Body of pancreas (tissue), 4 donors: ENCODE measurements around the gene ANKRD39. TPM values are rescaled to one million over a fixed set of nuclear protein-coding genes. Genes with fewer than 3 reads are reported as not detected.
"Not testable (repeated sequence)": the region's sequence is repeated elsewhere in the genome, so short reads cannot be mapped to it uniquely, and the experiment has no call there.

Experiments used
- ATAC-seq: fragments of 150-250 bp; one replicate; pipeline ENCODE4 v1.9.1; 2016
- DNase-seq, 4 donors: peaks; one replicate each; pipeline ENCODE4 v3.0.0-alpha.2; 2019
- H3K27ac ChIP-seq, 4 donors: fragments of 200-600 bp; sonication (generic); 1 replicate in 3 of 4; 2 replicates in 1 of 4; pipeline versions ENCODE4 v1.5.1 to v1.6.1; 2016 to 2019; ENCODE audit warnings: mild to moderate bottlenecking in 1 of 4, mixed read lengths in 1 of 4, moderate library complexity in 1 of 4
- H3K27me3 ChIP-seq, 2 donors: fragments of 200-600 bp; sonication (generic); one replicate each; pipeline ENCODE4 v1.6.0; 2016; ENCODE audit warnings: mild to moderate bottlenecking in 1 of 2
- H3K36me3 ChIP-seq, 2 donors: fragments of 200-600 bp; sonication (generic); replicated peaks in 1 of 2; 2 replicates each; pipeline ENCODE4 v1.5.1; 2016; ENCODE audit warnings: low read depth in 2 of 2; ENCODE audit not compliant: insufficient read depth in 1 of 2
- H3K4me1 ChIP-seq: fragments of 200-600 bp; sonication (generic); one replicate; pipeline ENCODE4 v1.6.0; 2016
- H3K4me3 ChIP-seq, 2 donors: fragments of 200-600 bp; sonication (generic); 1 replicate in 1 of 2; 2 replicates in 1 of 2; pipeline ENCODE4 v1.5.1; 2016 to 2019
- H3K9me3 ChIP-seq, 3 donors: fragments of 200-600 bp; sonication (generic); 1 replicate in 2 of 3; 2 replicates in 1 of 3; pipeline ENCODE4 v1.5.1; 2016
- POLR2A ChIP-seq, 3 donors: fragments of 450-650 bp; IDR thresholded peaks; one replicate each; pipeline ENCODE4 v1.6.1; 2016; ENCODE audit warnings: antibody characterized with exemption in 3 of 3, mild to moderate bottlenecking in 2 of 3
- WGBS, 2 donors: methylation state at CpG; one replicate each; pipeline ENCODE4 v1.1.5; 2017; 5-methylcytosine and 5-hydroxymethylcytosine counted together
- intact Hi-C: fragments of 100-400 bp; cut with DNase I; formaldehyde crosslinking; loops from one replicate; pipeline ENCODE4 v1.15.1; 2023
- total RNA-seq, 2 donors: library from RNA; depleted of rRNA; stranded (reverse); fragments of >200 nt; gene quantifications; one replicate each; pipeline ENCODE4 v1.1.0, GENCODE V29; 2016
- TF ChIP-seq, protein P1 (sequence below), 7 experiments: fragments of 450-650 bp in 4 of 7; fragments of 200-600 bp in 3 of 7; sonication (generic) in 3 of 7; IDR thresholded peaks; one replicate each; pipeline ENCODE4 v1.5.1; 2016 to 2019; ENCODE audit warnings: antibody characterized with exemption in 7 of 7

The ANKRD39 gene
- total RNA-seq, 2 donors from 2014 or later = 2.3 to 14.3 TPM

GRCh38 chr2:96891591-96892333 is 33.9 kb upstream of the ANKRD39 start:
- 75 to 83% methylated on average over 6 to 11 of the region's 11 CpGs for WGBS, 2 donors
- ATAC-seq = no peak
- intact Hi-C loops = no loop called here
- DNase-seq = peak in 1 of 4 donors; percentile 78
- no peaks in the 10 kb centered on the region for H3K9me3 ChIP-seq
- no peak overlapping the region for H3K4me3 ChIP-seq
- TF ChIP-seq, protein P1, sequence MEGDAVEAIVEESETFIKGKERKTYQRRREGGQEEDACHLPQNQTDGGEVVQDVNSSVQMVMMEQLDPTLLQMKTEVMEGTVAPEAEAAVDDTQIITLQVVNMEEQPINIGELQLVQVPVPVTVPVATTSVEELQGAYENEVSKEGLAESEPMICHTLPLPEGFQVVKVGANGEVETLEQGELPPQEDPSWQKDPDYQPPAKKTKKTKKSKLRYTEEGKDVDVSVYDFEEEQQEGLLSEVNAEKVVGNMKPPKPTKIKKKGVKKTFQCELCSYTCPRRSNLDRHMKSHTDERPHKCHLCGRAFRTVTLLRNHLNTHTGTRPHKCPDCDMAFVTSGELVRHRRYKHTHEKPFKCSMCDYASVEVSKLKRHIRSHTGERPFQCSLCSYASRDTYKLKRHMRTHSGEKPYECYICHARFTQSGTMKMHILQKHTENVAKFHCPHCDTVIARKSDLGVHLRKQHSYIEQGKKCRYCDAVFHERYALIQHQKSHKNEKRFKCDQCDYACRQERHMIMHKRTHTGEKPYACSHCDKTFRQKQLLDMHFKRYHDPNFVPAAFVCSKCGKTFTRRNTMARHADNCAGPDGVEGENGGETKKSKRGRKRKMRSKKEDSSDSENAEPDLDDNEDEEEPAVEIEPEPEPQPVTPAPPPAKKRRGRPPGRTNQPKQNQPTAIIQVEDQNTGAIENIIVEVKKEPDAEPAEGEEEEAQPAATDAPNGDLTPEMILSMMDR (IDR thresholded peaks at IDR 0.05) = no peak
- TF ChIP-seq POLR2A (IDR thresholded peaks at IDR 0.05) = no peak
- H3K27me3 ChIP-seq = no peaks in the 10 kb centered on the region
- H3K27ac ChIP-seq = no peak overlapping the region
- no peaks in the 10 kb centered on the region for H3K36me3 ChIP-seq
- H3K4me1 ChIP-seq = peaks cover 15% of the 10 kb centered on the region

- H3K4me3 ChIP-seq = no peak overlapping the region
- no peak for TF ChIP-seq POLR2A (IDR thresholded peaks at IDR 0.05)
- TF ChIP-seq, protein P1 (IDR thresholded peaks at IDR 0.05) = no peak
- DNase-seq (no peak), ATAC-seq (no peak)
- no peaks in the 10 kb centered on the region for H3K36me3 ChIP-seq
- 57 to 75% methylated on average over 4 to 6 of the region's 6 CpGs for WGBS, 2 donors
- H3K27ac ChIP-seq = no peak overlapping the region
- no peaks in the 10 kb centered on the region for H3K27me3 ChIP-seq
- peaks cover 15% of the 10 kb centered on the region for H3K4me1 ChIP-seq
- intact Hi-C loops = no loop called here
- H3K9me3 ChIP-seq = no peaks in the 10 kb centered on the region
Observed at GRCh38 chr2:96890726-96891385, 33.0 kb upstream of the ANKRD39 start.

DNA sequence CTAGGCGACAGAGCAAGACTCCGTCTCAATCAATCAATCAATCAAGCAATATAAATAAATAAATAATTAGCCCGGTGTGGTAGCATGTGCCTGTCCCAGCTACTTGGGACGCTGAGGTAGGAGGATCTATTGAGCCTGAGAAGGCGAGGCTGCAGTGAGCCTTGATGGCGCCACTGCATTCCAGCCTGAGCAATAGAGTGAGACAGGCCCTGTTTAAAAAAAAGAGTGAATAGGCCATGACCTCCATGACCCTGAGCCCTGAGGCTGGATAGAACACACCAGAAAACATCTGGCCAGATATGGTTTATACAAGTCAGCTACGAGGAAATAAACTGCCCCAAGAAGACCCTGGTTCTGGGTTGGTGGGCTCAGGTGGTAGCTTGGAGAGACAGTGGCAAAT is 32.4 kb upstream of the ANKRD39 start:
- Histone ChIP-seq H3K9me3 (no peaks in the 10 kb centered on the region), H3K4me1 (peaks cover 15% of the 10 kb centered on the region), H3K36me3 (no peaks in the 10 kb centered on the region), H3K27ac (no peak overlapping the region), H3K4me3 (no peak overlapping the region), H3K27me3 (no peaks in the 10 kb centered on the region)
- TF ChIP-seq, protein P1 (IDR thresholded peaks at IDR 0.05) = no peak
- TF ChIP-seq POLR2A (IDR thresholded peaks at IDR 0.05) = no peak
- DNase-seq (no peak), ATAC-seq (no peak)
- intact Hi-C loops = no loop called here
- WGBS, 2 donors = 85 to 94% methylated on average over 7 of the region's 7 CpGs

DNA sequence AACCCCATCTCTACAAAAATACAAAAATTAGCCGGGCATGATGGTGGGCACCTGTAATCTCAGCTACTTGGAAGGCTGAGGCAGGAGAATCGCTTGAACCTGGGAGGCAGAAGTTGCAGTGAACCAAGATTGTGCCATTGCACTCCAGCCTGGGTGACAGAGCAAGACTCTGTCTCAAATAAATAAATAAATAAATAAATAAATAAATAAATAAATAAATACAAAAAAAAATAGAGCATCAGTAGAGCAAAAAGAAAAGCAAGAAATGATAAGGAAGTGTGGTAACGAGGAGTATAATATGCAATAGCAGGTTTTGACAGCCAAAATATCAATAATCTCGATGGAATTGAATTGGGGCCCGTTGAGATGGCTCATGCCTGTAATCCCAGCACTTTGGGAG is 31.7 kb upstream of the ANKRD39 start:
- H3K27me3 ChIP-seq, ATAC-seq, H3K4me3 ChIP-seq, intact Hi-C loops, DNase-seq, H3K36me3 ChIP-seq, H3K9me3 ChIP-seq, H3K27ac ChIP-seq: not testable (repeated sequence)
- WGBS, 2 donors = 88 to 93% methylated on average over 5 of the region's 5 CpGs
- peaks cover 15% of the 10 kb centered on the region for H3K4me1 ChIP-seq

DNA sequence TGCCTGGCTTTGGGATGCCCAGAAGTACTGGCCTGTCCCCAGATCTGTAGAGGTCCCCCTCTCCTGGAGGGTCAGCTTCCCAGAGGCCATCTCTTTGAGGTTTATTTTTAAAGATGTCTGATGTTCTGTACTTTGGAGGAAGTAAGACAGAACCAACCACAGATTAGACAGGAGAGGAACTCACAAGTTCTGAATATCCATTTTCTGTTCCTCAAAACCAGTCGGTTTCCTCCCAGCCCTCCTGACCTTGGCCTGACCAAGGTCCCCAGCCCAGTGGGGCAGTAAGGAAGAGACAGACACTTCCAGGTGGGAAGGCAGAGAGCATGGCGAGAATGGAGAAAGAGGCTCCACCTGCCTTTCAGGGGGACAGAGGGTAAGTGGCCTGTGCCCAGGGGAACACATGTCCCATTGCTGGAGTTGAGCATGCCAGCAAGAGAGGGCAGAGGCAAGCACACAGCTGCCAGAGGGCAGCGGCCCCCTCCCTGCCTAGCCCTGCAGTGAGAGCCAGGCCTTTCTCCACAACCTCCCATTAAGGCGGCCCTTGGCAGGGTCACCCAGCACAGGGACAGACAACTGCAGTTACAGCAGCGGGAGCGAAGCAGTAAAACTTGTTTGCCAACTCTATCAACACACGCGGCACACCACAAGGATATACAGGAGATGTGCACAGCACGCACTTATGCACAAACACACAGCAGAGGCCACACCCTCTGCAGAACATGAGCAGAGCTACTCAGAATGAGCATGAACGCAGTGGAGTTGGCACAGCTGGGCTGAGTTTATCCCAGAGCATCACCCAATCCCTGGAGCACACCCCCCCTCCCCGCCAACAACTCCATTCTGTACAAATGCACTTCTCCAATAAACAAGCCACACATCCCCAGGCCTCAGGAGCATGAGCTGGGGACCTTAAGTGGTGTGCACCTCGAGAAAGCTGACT is 30.5 kb upstream of the ANKRD39 start:
- ATAC-seq (peak; percentile 63), DNase-seq (peak; percentile 27 to 81 (median 62))
- Histone ChIP-seq H3K36me3 (no peaks in the 10 kb centered on the region), H3K9me3 (no peaks in the 10 kb centered on the region), H3K4me3 (no peak overlapping the region), H3K27me3 (no peaks in the 10 kb centered on the region), H3K27ac (peak overlapping the region in 3 of 4 donors; percentile 12 to 63 (median 54)), H3K4me1 (peaks cover 15% of the 10 kb centered on the region)
- TF ChIP-seq POLR2A (IDR thresholded peaks at IDR 0.05) = no peak
- TF ChIP-seq, protein P1 (IDR thresholded peaks at IDR 0.05) = no peak
- intact Hi-C loops = no loop called here
- 37 to 43% methylated on average over 7 to 12 of the region's 12 CpGs for WGBS, 2 donors
